Right ventricle myocardium superior (tissue), 1 donor: ENCODE results near the gene ARFRP1. TPM values are rescaled to one million over a fixed set of nuclear protein-coding genes. Genes with fewer than 3 reads are reported as not detected.
"Not testable (repeated sequence)": the region's sequence is repeated elsewhere in the genome, so short reads cannot be mapped to it uniquely, and the experiment has no call there.

Experiments
- ATAC-seq: fragments of 200-7000 bp; cut with Tn5 transposase; one replicate; pipeline ENCODE4 v1.9.1; 2020; ENCODE audit warnings: mild to moderate bottlenecking; ENCODE audit not compliant: poor library complexity
- DNase-seq: peaks from one replicate; pipeline ENCODE4 v3.0.0-alpha.2; 2020
- intact Hi-C: fragments of 100-400 bp; cut with DNase I; formaldehyde crosslinking; loops from one replicate; pipeline ENCODE4 v1.11.2; 2022
- total RNA-seq: library from RNA; stranded (reverse); fragmentation: NEBNext Ultra II Directional; extraction: Animal tissue kit (Norgen Biotek cat#: 25700); gene quantifications from one replicate; pipeline ENCODE4 v1.2.1, GENCODE V29; 2021
- donor health status: DM: no; HTN: yes; CAD: no; lungs with severe emphysema.

The ARFRP1 gene
- total RNA-seq, 1 donor from 2014 or later = 32.2 TPM

DNA sequence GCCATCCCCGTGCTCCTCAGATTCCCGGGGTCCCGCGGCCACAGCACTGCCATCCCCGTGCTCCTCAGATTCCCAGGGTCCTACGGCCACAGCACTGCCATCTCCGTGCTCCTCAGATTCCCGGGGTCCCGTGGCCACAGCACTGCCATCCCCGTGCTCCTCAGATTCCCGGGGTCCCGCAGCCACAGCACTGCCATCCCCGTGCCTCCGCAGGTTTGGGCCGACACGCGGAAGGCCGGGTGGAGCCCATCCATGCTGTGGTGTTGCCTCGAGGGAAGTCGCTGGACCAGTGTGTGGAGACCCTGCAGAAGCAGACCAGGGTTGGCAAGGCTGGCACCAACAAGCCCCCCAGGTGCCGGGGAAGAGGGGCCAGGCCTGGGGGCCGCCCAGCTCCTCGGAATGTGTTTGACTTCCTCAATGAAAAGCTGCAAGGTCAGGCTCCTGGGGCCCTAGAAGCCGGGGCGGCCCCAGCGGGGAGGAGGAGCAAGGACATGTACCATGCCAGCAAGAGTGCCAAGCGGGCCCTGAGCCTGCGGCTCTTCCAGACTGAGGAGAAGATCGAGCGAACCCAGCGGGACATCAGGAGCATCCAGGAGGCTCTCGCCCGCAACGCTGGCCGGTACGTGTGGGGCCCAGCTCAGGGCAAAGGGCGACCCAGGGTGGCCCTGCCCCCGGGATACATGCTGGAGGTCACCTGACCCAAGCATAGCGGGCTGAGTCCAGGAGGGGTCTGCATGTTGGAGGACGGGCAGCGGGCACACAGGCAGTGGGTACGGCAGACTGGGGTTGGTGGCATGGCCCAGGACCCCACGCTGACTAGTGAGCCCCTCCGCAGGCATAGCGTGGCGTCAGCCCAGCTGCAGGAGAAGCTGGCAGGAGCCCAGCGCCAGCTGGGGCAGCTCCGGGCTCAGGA lies 27.4 kb upstream of the ARFRP1 start:
- intact Hi-C loops = no loop called here
- no peak for ATAC-seq

DNA sequence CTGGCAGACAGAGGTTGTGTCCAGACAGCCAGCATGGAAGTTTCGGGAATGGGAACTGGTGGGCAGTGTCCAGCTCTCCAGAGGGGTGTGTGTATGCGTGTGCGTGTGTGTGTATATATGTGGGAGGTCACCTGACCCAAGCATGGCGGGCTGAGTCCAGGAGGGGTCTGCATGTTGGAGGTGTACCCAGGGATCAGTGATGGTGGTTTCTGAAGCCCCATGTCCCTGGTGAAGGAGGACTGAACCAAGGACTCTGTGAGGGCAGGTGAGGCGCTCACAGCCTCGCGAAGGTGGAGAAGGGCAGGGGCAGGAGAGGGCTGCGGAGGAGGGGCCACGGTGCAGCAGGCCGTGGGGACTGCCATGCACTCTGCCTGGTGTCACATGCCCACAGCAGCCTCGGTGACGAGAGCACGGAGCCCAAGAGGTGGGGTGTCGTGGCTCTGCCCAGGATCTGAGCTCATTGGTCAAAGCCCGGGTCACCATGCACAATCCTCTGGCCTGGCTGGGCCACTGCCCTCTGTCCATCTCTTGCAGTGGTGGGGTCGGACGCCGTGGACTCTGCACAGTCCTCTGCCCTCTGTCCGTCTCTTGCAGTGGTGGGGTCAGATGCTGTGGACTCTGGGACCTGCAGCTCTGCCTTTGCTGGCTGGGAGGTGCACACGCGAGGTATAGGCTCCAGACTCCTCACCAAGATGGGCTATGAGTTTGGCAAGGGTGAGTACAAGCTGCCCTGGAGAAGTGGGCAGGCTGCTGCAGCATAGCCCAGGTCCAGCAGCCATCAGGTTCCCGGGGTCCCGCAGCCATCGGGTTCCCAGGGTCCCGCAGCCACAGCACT lies 26.6 kb upstream of the ARFRP1 start:
- ATAC-seq = no peak
- intact Hi-C loops = no loop called here
- no peak for DNase-seq

More for the DNA sequence above, 27.4 kb upstream of the ARFRP1 start:
- DNase-seq = no peak

DNA sequence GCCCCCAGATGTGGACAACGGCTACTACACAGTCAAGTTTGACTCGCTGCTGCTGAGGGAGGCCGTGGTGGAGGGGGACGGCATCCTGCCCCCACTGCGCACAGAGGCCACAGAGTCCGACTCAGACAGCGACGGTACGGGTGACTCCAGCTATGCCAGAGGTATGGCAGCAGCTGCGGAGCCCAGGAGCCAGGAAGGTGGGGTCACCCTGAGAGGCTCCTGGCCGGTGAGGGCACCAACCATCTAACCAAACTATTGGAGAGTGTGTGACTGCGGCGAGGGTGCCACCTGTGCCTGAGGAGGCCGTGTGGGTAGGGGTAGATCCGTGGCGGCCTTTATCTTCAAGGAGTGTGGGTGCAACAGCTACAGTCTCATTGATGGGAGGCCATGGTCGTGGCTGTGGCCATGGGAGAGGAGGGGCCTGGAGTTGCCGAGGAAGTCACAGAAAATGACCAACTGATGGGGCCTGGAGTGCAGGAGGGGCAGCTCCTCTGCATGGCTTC lies 25.9 kb upstream of the ARFRP1 start:
- intact Hi-C loops = no loop called here
- no peak for DNase-seq

DNA sequence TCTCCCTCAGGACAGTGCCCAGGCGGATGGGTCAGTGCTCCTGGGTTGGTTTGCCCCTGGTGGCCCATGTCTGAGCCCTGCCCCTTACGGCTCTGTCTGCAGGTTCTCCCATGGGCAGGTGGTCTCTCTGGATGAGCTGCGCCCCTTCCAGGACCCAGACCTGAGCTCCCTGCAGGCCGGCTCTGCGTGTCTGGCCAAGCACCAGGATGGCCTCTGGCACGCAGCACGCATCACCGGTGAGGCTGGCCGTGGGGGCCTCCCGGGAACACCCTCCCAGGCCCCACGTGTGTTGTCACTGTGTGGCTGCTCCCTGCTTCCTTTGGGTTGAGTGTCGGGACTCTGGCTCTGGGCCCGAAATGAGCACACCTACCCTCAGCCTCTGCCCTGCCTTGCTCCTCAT lies 25.3 kb upstream of the ARFRP1 start:
- no peak for ATAC-seq
- intact Hi-C loops = no loop called here
- no peak for DNase-seq

More for the DNA sequence above, 25.9 kb upstream of the ARFRP1 start:
- no peak for ATAC-seq

DNA sequence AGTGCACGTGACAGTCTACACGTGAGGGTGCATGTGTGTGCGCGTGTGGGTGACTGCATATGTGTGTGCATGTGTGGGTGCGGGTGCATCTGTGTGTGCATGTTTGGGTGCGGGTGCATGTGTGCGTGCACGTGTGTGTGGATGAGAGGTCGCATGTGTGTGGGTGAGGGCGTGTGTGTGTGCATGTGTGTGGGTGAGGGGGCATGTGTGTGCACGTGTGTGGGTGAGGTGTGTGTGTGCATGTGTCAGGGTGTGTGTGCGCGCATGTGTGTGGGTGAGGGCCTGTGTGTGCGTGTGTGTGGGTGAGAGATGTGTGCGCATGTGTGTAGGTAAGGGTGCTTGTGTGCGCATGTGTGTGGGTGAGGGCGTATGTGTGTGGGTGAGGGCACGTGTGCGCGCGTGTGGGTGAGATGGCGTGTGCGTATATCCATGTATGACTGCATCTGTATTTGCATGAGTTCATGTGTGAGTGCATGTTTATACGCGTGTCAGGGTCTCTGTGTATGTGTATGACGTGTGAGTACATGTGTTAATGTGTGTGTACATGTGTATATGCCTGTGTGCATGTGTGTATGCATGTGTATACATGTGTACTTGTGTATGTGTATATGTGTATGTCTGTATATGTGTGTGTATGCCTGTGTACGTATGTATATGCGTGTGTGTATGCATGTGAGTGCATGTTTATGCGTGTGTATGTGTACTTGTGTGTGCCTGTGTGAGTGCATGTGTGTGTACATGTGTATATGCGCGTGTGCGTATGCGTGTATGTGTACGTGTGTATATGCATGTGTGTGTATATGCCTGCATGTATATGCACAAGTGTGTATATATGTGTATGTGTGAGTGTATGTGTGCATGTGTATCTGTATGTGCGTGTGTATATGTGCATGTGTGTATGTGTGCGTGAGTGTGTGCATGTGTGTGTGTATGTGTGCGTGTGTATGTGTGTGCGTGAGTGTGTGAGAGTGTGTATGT lies 24.6 kb upstream of the ARFRP1 start:
- DNase-seq = no peak
- no peak for ATAC-seq
- intact Hi-C loops = no loop called here

DNA sequence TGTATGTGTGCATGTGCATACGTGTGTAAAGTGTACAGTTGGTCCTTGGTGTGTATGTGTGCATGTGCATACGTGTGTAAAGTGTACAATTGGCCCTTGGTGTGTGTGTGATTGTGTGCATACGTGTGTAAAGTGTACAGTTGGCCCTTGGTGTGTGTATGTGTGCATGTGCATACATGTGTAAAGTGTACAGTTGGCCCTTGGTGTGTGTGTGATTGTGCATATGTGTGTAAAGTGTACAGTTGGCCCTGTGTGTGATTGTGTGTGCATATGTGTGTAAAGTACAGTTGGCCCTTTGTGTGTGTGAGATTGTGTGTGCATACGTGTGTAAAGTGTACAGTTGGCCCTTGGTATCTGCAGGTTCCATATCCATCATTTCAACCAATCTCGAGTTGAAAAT lies 23.6 kb upstream of the ARFRP1 start:
- intact Hi-C loops = no loop called here
- DNase-seq = no peak

DNA sequence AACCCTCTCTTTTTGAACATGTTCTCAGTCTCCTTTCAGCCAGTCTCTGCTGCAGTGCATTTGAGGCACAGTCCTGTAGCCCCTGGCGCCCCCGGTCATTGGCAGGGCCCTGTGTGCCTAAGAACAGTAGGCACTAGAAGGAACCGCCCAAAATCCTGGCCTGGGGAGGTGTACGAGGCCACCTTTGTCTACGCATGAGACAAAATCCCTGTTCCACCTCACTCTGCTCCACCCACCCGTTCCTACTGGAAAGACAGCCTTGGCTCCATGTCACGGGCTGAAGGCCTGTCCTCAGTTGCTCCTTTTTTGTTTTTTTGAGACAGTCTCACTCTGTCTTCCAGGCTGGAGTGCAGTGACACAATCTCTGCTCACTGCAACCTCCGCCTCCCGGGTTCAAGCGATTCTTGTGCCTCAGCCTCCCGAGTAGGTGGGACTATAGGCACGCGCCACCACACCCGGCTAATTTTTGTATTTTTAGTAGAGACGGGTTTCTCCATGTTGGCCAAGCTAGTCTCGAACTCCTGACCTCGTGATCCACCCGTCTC lies 22.5 kb upstream of the ARFRP1 start:
- intact Hi-C loops, DNase-seq, ATAC-seq: not testable (repeated sequence)

More for the DNA sequence above, 23.6 kb upstream of the ARFRP1 start:
- ATAC-seq = no peak

DNA sequence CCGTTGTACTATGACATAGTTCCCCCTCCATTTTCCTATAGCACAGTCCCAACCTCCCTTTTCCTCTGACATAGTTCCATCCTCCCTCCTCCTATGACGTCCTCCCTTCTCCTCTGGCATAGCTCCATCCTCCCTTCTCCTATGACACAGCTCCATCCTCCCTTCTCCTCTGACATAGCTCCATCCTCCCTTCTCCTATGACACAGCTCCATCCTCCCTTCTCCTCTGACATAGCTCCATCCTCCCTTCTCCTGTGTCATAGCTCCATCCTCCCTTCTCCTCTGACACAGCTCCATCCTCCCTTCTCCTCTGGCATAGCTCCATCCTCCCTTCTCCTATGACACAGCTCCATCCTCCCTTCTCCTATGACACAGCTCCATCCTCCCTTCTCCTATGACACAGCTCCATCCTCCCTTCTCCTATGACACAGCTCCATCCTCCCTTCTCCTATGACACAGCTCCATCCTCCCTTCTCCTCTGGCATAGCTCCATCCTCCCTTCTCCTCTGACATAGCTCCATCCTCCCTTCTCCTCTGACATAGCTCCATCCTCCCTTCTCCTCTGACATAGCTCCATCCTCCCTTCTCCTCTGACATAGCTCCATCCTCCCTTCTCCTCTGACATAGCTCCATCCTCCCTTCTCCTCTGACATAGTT lies 15.3 kb upstream of the ARFRP1 start:
- ATAC-seq, intact Hi-C loops: not testable (repeated sequence)

DNA sequence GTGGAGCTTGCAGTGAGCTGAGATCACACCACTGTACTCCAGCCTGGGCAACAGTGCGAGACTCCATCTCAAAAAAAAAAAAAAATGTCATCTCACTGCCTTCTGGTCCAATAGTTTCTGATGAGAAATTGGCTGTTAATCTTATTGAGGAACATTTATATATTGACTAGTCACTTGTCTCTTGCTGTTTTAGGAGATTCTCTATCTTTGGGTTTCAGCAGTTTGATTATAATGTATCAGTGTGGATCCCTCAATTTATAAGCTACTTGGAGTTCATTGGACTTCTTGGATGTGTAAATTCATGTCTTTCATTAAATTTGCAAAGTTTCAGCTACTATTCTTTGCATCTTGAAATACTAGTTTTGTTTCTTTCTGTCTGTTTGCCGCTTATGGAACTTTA lies 11.2 kb upstream of the ARFRP1 start:
- intact Hi-C loops = no loop called here
- DNase-seq = no peak
- ATAC-seq = no peak

More for the DNA sequence above, 15.3 kb upstream of the ARFRP1 start:
- not testable (repeated sequence) for DNase-seq

DNA sequence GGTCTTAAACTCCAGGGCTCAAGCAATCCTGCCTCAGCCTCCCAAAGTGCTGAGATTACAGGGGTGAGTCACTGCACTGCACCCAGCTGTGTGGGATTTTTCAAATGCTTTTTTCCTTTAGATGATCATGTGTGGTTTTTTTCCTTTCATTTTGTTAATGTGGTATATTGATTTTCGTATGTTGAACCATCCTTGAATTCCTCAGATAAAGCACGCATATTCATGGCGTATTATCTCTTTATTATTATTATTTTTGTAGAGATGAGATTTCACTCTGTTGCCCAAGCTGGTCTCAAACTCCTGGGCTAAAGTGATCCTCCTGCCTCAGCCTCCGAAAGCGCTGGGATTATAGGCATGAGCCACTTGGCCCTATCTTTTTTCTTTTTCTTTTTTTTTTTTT lies 7.1 kb upstream of the ARFRP1 start:
- ATAC-seq = no peak
- DNase-seq = no peak

DNA sequence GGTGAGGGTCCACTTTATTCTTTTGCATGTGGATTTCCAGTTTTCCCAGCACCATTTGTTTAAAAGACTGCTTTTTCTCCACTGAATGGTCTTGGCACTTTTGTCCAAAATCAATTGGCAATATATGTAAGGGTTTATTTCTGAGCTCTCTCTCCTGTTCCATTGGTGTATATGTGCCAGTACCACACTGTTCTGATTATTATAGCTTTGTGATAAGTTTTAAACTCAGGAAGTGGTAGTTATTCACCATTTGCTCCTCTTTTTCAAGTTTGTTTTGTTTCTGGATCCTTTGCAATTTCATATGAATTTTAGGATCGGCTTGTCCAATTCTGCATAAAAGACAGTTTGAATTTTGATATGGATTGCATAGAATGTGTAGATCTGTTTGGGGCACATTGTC lies 4.4 kb upstream of the ARFRP1 start:
- DNase-seq (no peak), ATAC-seq (no peak)
- intact Hi-C loops = no loop called here

More for the DNA sequence above, 7.1 kb upstream of the ARFRP1 start:
- intact Hi-C loops = no loop called here

DNA sequence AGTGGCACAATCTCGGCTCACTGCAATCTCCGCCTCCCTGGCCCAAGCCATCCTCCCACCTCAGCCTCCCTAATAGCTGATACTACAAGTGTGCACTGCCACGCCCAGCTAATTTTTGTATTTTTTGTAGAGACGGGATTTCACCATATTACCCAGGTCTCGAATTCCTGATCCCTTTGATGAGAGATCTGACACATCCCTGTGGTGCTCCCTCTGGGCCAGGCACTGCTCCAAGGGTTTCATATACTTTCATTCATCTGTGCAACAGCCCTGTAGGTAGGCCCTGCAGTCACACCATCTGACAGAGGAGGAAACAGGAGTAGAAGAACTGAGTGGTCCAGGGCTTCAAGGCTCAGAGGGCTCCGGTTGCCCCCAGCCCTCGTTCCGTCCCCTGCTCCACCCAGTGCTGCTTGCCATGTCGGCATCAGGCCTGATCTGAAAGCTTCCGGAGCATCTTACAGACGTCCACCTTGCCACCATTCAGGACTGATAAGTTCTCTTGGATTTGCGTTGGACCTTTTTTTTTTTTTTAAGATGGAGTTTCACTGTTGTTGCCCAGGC lies 3.4 kb upstream of the ARFRP1 start:
- ATAC-seq (no peak), DNase-seq (no peak)
- intact Hi-C loops = no loop called here

DNA sequence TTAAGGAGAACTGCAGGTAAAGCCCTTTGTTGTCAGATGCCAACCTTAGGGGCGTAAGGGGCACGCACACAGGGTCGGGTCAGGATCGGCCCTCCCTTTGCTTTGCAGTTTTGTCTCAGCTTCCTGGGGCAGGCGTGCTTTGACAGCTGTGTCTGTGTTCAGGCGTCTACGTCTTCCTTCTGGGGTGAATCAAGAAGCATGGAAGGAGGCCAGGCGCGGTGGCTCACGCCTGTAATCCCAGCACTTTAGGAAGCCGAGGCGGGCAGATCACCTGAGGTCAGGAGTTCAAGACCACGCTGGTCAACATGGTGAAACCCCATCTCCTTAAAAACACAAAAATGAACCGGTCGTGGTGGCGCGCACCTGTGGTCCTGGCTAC lies 1.4 kb upstream of the ARFRP1 start:
- ATAC-seq = no peak
- intact Hi-C loops = no loop called here
- no peak for DNase-seq

DNA sequence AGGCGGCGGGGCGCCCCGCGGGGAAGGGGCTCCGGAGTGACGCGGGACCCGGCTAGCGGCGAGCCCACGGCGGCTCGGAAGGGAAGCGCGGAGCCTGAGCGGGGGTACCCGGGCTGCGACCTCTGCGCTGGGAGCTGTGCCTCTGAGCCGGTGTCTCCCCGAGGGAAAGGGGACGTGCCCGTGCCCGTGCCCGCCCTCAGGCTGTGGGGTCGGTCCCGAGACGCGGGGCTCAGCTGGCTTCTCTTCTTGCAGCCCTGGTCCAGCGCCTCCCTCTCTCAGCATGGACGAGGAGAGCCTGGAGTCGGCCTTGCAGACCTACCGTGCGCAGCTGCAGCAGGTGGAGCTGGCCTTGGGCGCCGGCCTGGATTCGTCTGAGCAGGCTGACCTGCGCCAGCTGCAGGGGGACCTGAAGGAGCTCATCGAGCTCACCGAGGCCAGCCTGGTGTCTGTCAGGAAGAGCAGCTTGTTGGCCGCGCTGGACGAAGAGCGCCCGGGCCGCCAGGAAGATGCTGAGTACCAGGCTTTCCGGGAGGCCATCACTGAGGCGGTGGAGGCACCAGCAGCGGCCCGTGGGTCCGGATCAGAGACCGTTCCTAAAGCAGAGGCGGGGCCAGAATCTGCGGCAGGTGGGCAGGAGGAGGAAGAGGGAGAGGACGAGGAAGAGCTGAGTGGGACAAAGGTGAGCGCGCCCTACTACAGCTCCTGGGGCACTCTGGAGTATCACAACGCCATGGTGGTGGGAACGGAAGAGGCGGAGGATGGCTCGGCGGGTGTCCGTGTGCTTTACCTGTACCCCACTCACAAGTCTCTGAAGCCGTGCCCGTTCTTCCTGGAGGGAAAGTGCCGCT lies 749 bp upstream of the ARFRP1 start:
- ATAC-seq (no peak), DNase-seq (peak; percentile 43)
- intact Hi-C loops = no loop called here

DNA sequence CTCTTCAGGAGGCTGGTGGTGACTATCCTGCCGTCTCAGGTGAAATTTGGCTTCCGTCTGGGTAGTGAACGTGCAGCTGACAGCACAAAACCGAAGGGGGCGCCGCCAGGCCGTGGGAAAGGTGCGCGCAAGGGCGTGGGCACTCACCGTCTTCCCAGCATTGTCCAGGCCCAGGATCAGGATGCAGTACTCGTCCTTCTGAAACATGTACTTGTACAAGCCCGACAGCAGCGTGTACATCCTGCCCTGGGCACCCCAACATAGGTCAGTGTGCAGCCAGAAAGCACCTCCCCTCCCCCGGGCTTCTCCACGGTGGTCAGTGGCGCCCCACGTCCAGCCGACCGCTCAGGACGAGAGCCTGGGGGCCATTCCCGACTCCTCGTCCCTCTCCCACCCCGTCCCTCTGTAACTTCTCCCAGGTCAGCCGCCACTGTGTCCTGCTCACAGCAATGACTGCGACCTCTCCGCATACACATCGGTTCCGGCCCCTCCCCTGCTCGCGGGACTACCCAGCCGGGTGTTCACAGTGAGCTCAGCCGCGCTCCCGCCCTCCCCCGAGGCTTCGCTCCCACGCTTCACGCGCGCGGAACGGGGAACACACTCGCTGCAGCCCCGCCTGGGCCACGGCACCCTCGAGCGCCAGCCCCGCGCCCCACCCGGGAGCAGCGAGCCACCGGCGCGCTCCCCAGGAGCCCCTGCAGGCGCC lies 771 bp downstream of the ARFRP1 start:
- ATAC-seq (peak; percentile 26), DNase-seq (peak; percentile 56)
- intact Hi-C loops = no loop called here
